ENCODE results near the gene RBAK.

The RBAK gene

DNA sequence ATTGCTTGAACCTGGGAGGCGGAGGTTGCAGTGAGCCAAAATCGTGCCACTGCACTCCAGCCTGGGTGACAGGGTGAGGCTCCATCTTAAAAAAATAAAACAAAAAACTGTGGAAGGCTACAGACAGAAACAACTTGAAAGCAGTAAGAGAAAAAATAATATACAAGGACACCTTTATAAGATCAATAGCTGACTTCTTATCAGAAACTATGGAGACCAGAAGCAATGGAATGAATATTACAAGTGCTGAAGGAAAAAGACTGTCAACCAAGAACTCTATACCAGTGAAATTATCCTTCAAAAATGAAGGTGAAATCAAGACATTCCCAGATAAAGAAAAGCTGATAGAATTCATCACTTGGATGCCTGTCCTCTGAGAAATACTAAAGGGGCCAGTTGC lies 49.0 kb downstream of the RBAK start:
- Histone ChIP-seq H3K79me2 (ENCODE audit: insufficient read depth, low read length) (no peaks in the 10 kb centered on the region), H3K9me3 (ENCODE audit: low read length) (peaks cover 17% of the 10 kb centered on the region), H3K4me1 (ENCODE audit: insufficient read depth, low read length, severe bottlenecking) (no peaks in the 10 kb centered on the region), H2AFZ (ENCODE audit: low read length) (no peak overlapping the region), H3K27me3 (ENCODE audit: insufficient read depth, low read length) (no peaks in the 10 kb centered on the region), H3K4me3 (ENCODE audit: low read depth, low read length, poor library complexity, severe bottlenecking) (no peak overlapping the region), H3K9me2 (ENCODE audit: low read depth, low read length) (no peaks in the 10 kb centered on the region), H3K4me2 (ENCODE audit: low read length) (no peak overlapping the region), H3F3A (ENCODE audit: insufficient read depth, low read length) (no peaks in the 10 kb centered on the region), H3K9ac (ENCODE audit: low read length) (no peak overlapping the region), H3K36me3 (ENCODE audit: insufficient read depth, low read length) (no peaks in the 10 kb centered on the region; the same call in 1 of the 2 replicates), H3K27ac (ENCODE audit: low read depth, low read length, poor library complexity, severe bottlenecking) (no peak overlapping the region), H4K20me1 (ENCODE audit: insufficient read depth, low read length) (no peaks in the 10 kb centered on the region)
- TF ChIP-seq EZH2 (IDR thresholded peaks at IDR 0.05; ENCODE audit: borderline replicate concordance, low read length) (no peak), CTCF (IDR thresholded peaks at IDR 0.05; ENCODE audit: low read length) (no peak)

GRCh38 chr7:5116359-5116758 lies 70.7 kb downstream of the RBAK start:
- Histone ChIP-seq H3K4me1 (ENCODE audit: insufficient read depth, low read length, severe bottlenecking) (no peaks in the 10 kb centered on the region), H3K27ac (ENCODE audit: low read depth, low read length, poor library complexity, severe bottlenecking) (no peak overlapping the region), H3K4me2 (ENCODE audit: low read length) (no peak overlapping the region), H3K9ac (ENCODE audit: low read length) (no peak overlapping the region), H3K9me3 (ENCODE audit: low read length) (no peaks in the 10 kb centered on the region), H4K20me1 (ENCODE audit: insufficient read depth, low read length) (no peaks in the 10 kb centered on the region), H3K27me3 (ENCODE audit: insufficient read depth, low read length) (peaks cover 5% of the 10 kb centered on the region; the same call in 1 of the 2 replicates), H3F3A (ENCODE audit: insufficient read depth, low read length) (no peaks in the 10 kb centered on the region), H3K9me2 (ENCODE audit: low read depth, low read length) (no peaks in the 10 kb centered on the region), H3K79me2 (ENCODE audit: insufficient read depth, low read length) (no peaks in the 10 kb centered on the region), H2AFZ (ENCODE audit: low read length) (no peak overlapping the region), H3K36me3 (ENCODE audit: insufficient read depth, low read length) (no peaks in the 10 kb centered on the region), H3K4me3 (ENCODE audit: low read depth, low read length, poor library complexity, severe bottlenecking) (no peak overlapping the region)
- TF ChIP-seq EZH2 (IDR thresholded peaks at IDR 0.05; ENCODE audit: borderline replicate concordance, low read length), result no peak
- TF ChIP-seq CTCF (IDR thresholded peaks at IDR 0.05; ENCODE audit: low read length), result no peak

GRCh38 chr7:5117095-5117970 lies 71.7 kb downstream of the RBAK start:
- Histone ChIP-seq H3K27ac (ENCODE audit: low read depth, low read length, poor library complexity, severe bottlenecking) (no peak overlapping the region), H3K9me3 (ENCODE audit: low read length) (no peaks in the 10 kb centered on the region), H3K9ac (ENCODE audit: low read length) (no peak overlapping the region), H2AFZ (ENCODE audit: low read length) (no peak overlapping the region), H4K20me1 (ENCODE audit: insufficient read depth, low read length) (no peaks in the 10 kb centered on the region), H3K4me2 (ENCODE audit: low read length) (no peak overlapping the region), H3K9me2 (ENCODE audit: low read depth, low read length) (no peaks in the 10 kb centered on the region), H3K27me3 (ENCODE audit: insufficient read depth, low read length) (peaks cover 5% of the 10 kb centered on the region; the same call in 1 of the 2 replicates), H3K36me3 (ENCODE audit: insufficient read depth, low read length) (no peaks in the 10 kb centered on the region), H3K4me3 (ENCODE audit: low read depth, low read length, poor library complexity, severe bottlenecking) (no peak overlapping the region), H3F3A (ENCODE audit: insufficient read depth, low read length) (no peaks in the 10 kb centered on the region), H3K4me1 (ENCODE audit: insufficient read depth, low read length, severe bottlenecking) (no peaks in the 10 kb centered on the region), H3K79me2 (ENCODE audit: insufficient read depth, low read length) (no peaks in the 10 kb centered on the region)
- TF ChIP-seq EZH2 (IDR thresholded peaks at IDR 0.05; ENCODE audit: borderline replicate concordance, low read length) (no peak), CTCF (IDR thresholded peaks at IDR 0.05; ENCODE audit: low read length) (no peak)
